Heart left ventricle (tissue), 16 donors: ENCODE data around the gene RAB28. TPM values are rescaled to one million over a fixed set of nuclear protein-coding genes. Genes with fewer than 3 reads are reported as not detected.

Experiments
- ATAC-seq, 4 donors: fragments of 200-7000 bp; cut with Tn5 transposase; one replicate each; pipeline ENCODE4 v1.9.1; 2020 to 2022; ENCODE audit warnings: moderate library complexity in 4 of 4, mild to moderate bottlenecking in 3 of 4, moderate number of reproducible peaks in 1 of 4
- DNase-seq, 5 donors: peaks; one replicate each; pipeline ENCODE4 v3.0.0-alpha.2; 2020
- H3K27ac ChIP-seq, 12 donors: fragments of 200-600 bp; sonication (generic) in 4 of 12; one replicate each; pipeline versions ENCODE4 v1.5.0 to v1.8.0; 2016 to 2022; ENCODE audit warnings: mild to moderate bottlenecking in 2 of 12
- H3K27me3 ChIP-seq, 9 donors: fragments of 200-600 bp; sonication (generic) in 2 of 9; one replicate each; pipeline versions ENCODE4 v1.5.1 to v1.8.0; 2016 to 2022; ENCODE audit warnings: mild to moderate bottlenecking in 3 of 9
- H3K36me3 ChIP-seq, 9 donors: fragments of 200-600 bp; sonication (generic) in 2 of 9; one replicate each; pipeline versions ENCODE4 v1.5.0 to v1.8.0; 2018 to 2022; ENCODE audit warnings: mild to moderate bottlenecking in 2 of 9
- H3K4me1 ChIP-seq, 12 donors: fragments of 200-600 bp; sonication (generic) in 4 of 12; one replicate each; pipeline versions ENCODE4 v1.5.0 to v1.8.0; 2016 to 2022; ENCODE audit warnings: mild to moderate bottlenecking in 3 of 12
- H3K4me3 ChIP-seq, 12 donors: fragments of 200-600 bp; sonication (generic) in 4 of 12; one replicate each; pipeline versions ENCODE4 v1.5.0 to v1.8.0; 2017 to 2022; ENCODE audit warnings: mild to moderate bottlenecking in 9 of 12, moderate library complexity in 4 of 12
- H3K9me3 ChIP-seq, 12 donors: fragments of 200-600 bp; sonication (generic) in 4 of 12; one replicate each; pipeline versions ENCODE4 v1.5.0 to v1.8.0; 2016 to 2022; ENCODE audit warnings: mild to moderate bottlenecking in 1 of 12
- POLR2A ChIP-seq, 2 donors: fragments of 450-650 bp; IDR thresholded peaks; one replicate each; pipeline ENCODE4 v1.6.1; 2017; ENCODE audit warnings: antibody characterized with exemption in 2 of 2, mild to moderate bottlenecking in 2 of 2, moderate library complexity in 2 of 2
- WGBS, 4 donors: extraction: QIAGEN DNeasy Blood & Tissue Kit in 2 of 4; methylation state at CpG; one replicate each; pipeline versions ENCODE4 v1.1.5 to v1.1.7; 2013 to 2018; 5-methylcytosine and 5-hydroxymethylcytosine counted together
- intact Hi-C, 10 donors: fragments of 100-400 bp; cut with DNase I; formaldehyde crosslinking; loops; one replicate each; pipeline versions ENCODE4 v1.11.1 to v1.14.2; 2022
- polyA plus RNA-seq, 2 donors: library from polyadenylated mRNA; stranded (reverse); fragments of 200-250 nt; gene quantifications; one replicate each; pipeline ENCODE4 v1.2.3, GENCODE V29; 2013
- total RNA-seq, 9 donors: library from RNA; depleted of rRNA in 2 of 9; stranded (reverse); fragments of >200 nt in 2 of 9; fragmentation: NEBNext Ultra II Directional in 3 of 9; extraction: Animal tissue kit (Norgen Biotek cat#: 25700) in 3 of 9; gene quantifications; one replicate each; pipeline versions ENCODE4 v1.1.0 to v1.2.4, GENCODE V29; 2016 to 2023
- TF ChIP-seq, protein P1 (sequence below), 12 donors: fragments of 200-600 bp; sonication (generic) in 4 of 12; IDR thresholded peaks; one replicate each; pipeline versions ENCODE4 v1.5.0 to v1.8.0; 2018 to 2022; ENCODE audit warnings: antibody characterized with exemption in 12 of 12, mild to moderate bottlenecking in 5 of 12
- donor health status: ischemic (EF 13 %, LVEDD 7.1; RV severe dilation, severe dysfunction).
- donor health status: healthy with polysubstance abuse.
- donor health status: DM: no; HTN: yes; CAD: no.
- donor health status: DM: no; HTN: no; CAD: no.
- donor health status: ischemic (EF 25% LVEDD 6.9; RV normal size, moderate dysfunction).
- donor health status: ischemic (EF 25% LVEDD 5.7; RV mildly dilated, moderate dysfunction).
- donor health status: healthy.
- donor health status: DM: yes; HTN: yes; CAD: no.
- donor health status: ischemic (EF 35%, LVEDD 5.7; RV mildly dilated, moderate dysfunction).
- donor health status: nonischemic (EF 11% LVEDD 7.7; RV severe dilation, severe dysfunction).
- donor health status: DM: yes; HTN: yes; CAD: no.
- donor health status: PGD.
- donor health status: ischemic (EF 29% LVEDD 5.4; RV normal size, mild dysfunction).
- donor health status: nonischemic (EF 23%, LVEDD 6.1; RV moderate dilation, normal function).

The RAB28 gene
- total and polyA plus RNA-seq, 11 donors, result 11.5 to 31.1 (median 17.9) TPM

DNA sequence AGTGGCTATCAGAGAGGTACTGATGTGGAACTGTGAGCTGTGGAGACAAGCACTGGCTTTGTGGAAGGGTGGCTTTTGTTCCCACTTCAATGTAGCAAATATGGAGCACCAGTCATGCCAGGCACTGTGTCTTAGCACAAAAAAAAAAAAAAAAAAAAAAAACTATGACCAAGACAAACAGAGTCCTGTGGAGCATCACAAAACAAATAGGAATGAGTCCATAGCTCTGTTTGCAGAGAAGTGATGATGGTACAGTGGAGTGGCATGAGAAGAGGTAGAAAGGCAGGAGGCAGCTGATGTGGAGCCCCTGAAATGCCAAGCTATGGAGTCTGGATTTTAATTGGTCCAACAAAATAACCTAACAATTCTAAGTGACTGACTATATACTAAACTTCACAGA, 116.9 kb downstream of the RAB28 start:
- TF ChIP-seq, protein P1, sequence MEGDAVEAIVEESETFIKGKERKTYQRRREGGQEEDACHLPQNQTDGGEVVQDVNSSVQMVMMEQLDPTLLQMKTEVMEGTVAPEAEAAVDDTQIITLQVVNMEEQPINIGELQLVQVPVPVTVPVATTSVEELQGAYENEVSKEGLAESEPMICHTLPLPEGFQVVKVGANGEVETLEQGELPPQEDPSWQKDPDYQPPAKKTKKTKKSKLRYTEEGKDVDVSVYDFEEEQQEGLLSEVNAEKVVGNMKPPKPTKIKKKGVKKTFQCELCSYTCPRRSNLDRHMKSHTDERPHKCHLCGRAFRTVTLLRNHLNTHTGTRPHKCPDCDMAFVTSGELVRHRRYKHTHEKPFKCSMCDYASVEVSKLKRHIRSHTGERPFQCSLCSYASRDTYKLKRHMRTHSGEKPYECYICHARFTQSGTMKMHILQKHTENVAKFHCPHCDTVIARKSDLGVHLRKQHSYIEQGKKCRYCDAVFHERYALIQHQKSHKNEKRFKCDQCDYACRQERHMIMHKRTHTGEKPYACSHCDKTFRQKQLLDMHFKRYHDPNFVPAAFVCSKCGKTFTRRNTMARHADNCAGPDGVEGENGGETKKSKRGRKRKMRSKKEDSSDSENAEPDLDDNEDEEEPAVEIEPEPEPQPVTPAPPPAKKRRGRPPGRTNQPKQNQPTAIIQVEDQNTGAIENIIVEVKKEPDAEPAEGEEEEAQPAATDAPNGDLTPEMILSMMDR (IDR thresholded peaks at IDR 0.05), result no peak
- no peak for TF ChIP-seq POLR2A (IDR thresholded peaks at IDR 0.05)
- Histone ChIP-seq H3K27ac (no peak overlapping the region), H3K36me3 (peaks cover 0 to 16% (median 2%) of the 10 kb centered on the region in 9 donors), H3K4me3 (no peak overlapping the region), H3K27me3 (no peaks in the 10 kb centered on the region), H3K9me3 (no peaks in the 10 kb centered on the region), H3K4me1 (peaks cover 0 to 12% (median 0%) of the 10 kb centered on the region in 12 donors)
- DNase-seq (no peak), ATAC-seq (no peak)
- intact Hi-C loops, result no loop called here

DNA sequence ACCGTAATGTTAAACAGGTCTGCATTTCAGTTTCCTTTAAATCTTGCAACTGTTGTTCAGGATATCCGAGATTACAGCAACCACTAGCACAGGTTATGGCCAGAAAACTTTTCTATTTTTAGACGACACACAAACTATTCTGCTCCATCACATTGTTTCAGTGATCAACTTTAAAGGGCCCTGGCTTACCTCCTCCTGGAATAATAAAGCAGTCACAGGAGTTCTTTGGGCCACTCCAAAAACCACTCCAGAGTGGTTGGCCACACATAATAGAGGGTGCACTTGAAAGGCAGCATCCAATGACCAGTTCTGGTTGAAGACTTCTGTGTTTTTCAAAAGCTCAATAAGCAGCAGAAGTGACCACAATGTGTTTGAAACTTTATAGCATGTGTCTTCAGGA, 118.9 kb downstream of the RAB28 start:
- H3K4me3 ChIP-seq, result no peak overlapping the region
- TF ChIP-seq, protein P1 (IDR thresholded peaks at IDR 0.05), result no peak
- no peak for TF ChIP-seq POLR2A (IDR thresholded peaks at IDR 0.05)
- WGBS, 4 donors, result 28 to 71% (median 40%) methylated on average over 3 of the region's 3 CpGs
- H3K36me3 ChIP-seq, result peaks cover 0 to 16% (median 2%) of the 10 kb centered on the region in 9 donors
- ATAC-seq, result peak; percentile 23 to 71 (median 59)
- intact Hi-C loops, result no loop called here
- no peak overlapping the region for H3K27ac ChIP-seq
- H3K4me1 ChIP-seq, result peaks cover 0 to 12% (median 0%) of the 10 kb centered on the region in 12 donors
- no peaks in the 10 kb centered on the region for H3K9me3 ChIP-seq
- DNase-seq, result no peak
- H3K27me3 ChIP-seq, result no peaks in the 10 kb centered on the region

DNA sequence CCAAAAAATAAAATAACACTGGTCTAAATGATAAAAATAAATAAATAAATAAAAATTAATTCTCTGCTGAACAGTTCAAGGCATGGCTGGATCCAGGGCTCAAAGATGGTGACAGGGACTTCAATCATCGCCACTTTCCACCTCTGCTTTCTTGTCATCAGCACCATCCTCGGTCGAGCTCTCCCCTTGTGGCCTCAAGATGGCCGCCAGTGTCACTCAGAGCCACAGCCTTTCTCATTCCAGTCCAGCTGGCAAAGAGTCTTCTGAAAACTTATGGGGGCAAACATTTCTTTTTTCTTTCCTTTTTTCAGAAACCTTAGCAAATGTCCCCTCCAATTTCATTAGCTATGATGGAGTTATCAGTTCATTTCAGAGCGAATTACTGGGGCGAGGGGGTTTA, 119.5 kb downstream of the RAB28 start:
- no peaks in the 10 kb centered on the region for H3K9me3 ChIP-seq
- peaks cover 0 to 16% (median 2%) of the 10 kb centered on the region in 9 donors for H3K36me3 ChIP-seq
- no peak overlapping the region for H3K27ac ChIP-seq
- intact Hi-C loops, result no loop called here
- DNase-seq, result no peak
- H3K4me3 ChIP-seq, result no peak overlapping the region
- ATAC-seq, result no peak
- no peaks in the 10 kb centered on the region for H3K27me3 ChIP-seq
- H3K4me1 ChIP-seq, result peaks cover 0 to 12% (median 0%) of the 10 kb centered on the region in 12 donors
- TF ChIP-seq, protein P1 (IDR thresholded peaks at IDR 0.05), result no peak
- TF ChIP-seq POLR2A (IDR thresholded peaks at IDR 0.05), result no peak
- WGBS, 4 donors, result 92 to 95% (median 93%) methylated on average over 6 of the region's 6 CpGs

DNA sequence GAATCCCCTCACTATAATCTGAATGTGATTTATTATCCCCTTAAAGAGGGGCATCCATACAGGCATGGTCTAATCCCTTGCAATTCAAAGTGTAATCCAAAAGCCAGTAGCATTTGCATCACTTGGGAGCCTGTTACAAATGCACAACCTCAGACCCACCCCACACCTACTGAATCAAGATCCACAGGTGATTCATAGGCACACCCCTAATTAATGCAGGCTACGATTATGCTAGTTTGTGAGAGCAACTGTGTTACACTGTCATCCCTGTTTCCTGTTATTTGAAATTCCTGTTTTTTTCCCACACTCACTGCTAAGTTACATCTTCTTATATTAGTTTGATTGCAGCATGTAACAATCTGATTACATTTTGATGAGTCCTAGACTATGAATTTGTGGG, 120.0 kb downstream of the RAB28 start:
- no peak for TF ChIP-seq POLR2A (IDR thresholded peaks at IDR 0.05)
- TF ChIP-seq, protein P1 (IDR thresholded peaks at IDR 0.05), result no peak

More for the DNA sequence above, 120.0 kb downstream of the RAB28 start:
- Histone ChIP-seq H3K27me3 (no peaks in the 10 kb centered on the region), H3K27ac (no peak overlapping the region), H3K36me3 (peaks cover 0 to 16% (median 2%) of the 10 kb centered on the region in 9 donors), H3K4me1 (peaks cover 0 to 12% (median 0%) of the 10 kb centered on the region in 12 donors), H3K9me3 (no peaks in the 10 kb centered on the region), H3K4me3 (no peak overlapping the region)
- intact Hi-C loops, result no loop called here
- no peak for ATAC-seq
- no peak for DNase-seq
- WGBS, 4 donors, result 94 to 100% (median 95%) methylated on average over 1 of the region's 1 CpG
